GM19035 (cell line): ENCODE data around the gene KBTBD4.

ENCODE experiments used
- ATAC-seq: cut with Tn5 transposase; IDR thresholded peaks from one replicate; pipeline ENCODE4 v1.9.1; 2021; ENCODE audit not compliant: unreplicated experiment

KBTBD4 gene

DNA sequence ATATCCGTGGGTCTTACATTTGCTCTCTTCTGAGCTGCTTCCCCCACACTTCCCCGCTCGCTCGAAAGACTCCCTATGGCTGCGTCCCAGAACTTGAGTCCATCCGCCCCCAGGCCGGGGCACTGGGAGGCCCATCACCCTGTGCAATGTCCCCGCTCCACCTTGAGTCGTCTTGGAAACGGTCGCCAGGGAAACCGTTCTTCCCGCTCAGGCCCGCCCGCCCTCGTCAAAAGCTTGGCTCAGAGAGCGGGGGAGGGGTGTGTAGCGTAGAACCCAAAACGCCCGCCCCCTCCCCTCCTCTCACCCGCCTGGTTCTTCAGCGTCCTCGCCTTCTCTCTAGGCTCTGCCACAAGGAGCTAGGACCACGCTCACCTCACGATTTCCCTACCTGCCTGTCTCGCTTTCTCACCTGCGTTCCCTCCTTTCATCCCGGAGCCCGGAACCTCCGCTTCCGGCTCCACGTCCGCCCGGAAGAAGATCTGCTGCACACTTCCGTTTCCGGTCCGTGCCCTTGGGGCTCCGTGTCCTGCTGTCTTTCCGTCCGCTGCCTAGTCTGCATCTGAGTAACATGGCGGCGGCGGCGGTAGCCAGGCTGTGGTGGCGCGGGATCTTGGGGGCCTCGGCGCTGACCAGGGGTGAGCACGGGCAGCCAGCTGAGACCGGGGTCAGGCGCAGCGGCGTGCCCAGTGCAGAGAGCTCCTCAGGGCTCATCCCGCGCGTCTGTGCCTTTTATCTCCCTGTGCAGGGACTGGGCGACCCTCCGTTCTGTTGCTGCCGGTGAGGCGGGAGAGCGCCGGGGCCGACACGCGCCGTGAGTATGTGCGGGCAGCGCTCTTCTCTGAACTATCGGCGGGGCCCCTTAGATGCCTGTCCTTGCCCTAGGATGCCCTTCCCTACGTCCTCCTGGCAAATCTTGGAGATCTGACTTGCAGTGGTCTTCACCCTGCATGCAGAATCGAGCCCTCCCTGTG, at the start of gene KBTBD4, which contains the start of gene NDUFS3:
Gene KBTBD4 (minus strand): TSS at position 447 of the 971 bp plus-strand sequence. CDS start 19 bp downstream, at position 428.
Gene NDUFS3 (plus strand): TSS at position 551 of the 971 bp plus-strand sequence. CDS start 18 bp downstream, at position 569.
- ATAC-seq: peak; percentile 95

GRCh38 chr11:47628026-47628425, 49.3 kb upstream of the KBTBD4 start:
- ATAC-seq: no peak

DNA sequence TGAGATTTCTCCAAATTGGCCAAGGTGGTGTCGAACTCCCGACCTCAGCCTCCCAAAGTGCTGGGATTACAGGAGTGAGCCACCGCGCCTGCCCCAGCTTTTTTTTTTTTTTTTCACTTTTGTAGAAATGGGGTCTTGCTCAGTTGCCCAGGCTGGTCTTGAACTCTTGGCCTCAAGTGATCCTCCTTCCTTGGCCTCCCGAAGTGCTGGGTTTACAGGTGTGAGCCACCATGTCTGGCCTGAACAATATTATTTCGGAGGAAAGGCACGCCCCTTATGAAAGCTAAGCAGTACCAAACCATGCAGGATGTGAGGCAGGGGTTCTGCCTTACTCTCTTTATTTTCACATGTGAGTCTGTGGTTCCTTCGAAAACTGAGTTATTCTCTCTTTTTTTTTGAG, 47.5 kb upstream of the KBTBD4 start:
- no peak for ATAC-seq

DNA sequence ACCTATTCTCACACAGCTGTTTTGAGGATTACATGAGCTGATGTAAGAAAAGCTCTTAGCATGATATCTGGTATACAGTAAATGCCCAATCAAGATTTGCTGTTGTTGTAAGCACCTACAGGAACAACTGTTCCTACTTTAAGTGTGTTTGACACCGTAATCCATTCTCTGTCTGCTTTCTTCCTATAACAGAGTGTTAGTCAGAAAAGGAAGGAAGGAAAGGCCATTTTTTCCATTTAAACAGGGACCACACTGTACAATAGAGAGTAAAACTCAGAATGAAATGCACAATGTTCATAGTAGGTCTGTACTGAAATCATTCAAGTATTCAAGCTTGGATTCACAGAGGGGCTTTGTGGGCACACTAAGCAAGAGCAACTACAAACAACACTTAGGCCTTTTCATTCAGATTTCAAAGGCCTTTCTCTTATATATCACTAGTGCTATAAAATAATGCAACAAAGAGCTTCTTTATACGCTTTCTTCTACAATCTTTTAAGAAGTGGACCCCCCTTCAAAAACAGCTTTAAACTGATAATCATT, 42.1 kb upstream of the KBTBD4 start:
- no peak for ATAC-seq

DNA sequence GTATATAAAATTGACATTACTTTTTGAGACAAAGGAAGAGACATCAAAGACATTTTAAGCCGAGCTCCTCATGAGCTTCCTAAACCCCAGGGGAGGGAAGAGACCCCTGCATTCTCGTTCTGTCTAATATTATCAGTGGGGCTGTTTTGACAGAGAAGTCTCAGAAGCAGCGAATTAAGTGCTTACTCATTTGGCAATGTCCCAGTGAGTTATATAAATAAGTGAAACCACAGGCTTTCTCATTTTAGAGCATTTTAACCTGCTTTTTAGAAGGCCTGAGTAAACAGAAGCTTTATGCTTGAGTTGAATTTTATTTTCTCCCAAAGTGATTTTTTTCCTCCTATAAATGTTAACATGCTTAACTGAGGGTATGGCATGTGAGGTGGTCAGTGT, 38.6 kb upstream of the KBTBD4 start:
- no peak for ATAC-seq

- ATAC-seq: no peak
These were observed 38.1 kb upstream of the KBTBD4 start for GRCh38 chr11:47616726-47617416.

GRCh38 chr11:47615249-47615648, 36.5 kb upstream of the KBTBD4 start:
- ATAC-seq: no peak

DNA sequence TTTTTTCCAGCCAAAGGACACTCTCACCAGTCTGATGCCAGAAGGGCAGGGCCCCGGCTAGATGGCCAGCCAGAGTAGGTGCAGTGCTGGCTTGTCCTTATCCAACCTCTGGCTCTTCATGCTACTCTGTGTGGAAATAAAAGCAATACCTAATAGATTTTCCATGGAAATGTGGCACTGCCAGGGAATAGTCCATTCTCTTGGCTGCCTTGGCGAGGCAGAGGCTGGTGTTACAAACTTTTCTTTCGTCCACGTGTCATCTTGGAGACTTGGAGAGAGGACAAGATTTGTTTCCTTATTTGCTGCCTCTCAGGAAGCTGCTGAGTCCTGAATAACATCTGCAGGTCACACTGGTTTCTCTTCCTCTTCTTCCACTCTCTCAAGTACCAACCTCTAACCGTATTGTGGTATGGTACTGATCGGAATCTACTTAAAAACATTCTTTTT, 32.6 kb upstream of the KBTBD4 start:
- ATAC-seq: no peak

GRCh38 chr11:47609675-47610074, 30.9 kb upstream of the KBTBD4 start:
- ATAC-seq: no peak

- no peak for ATAC-seq
These were observed 28.6 kb upstream of the KBTBD4 start for GRCh38 chr11:47607380-47607779.

DNA sequence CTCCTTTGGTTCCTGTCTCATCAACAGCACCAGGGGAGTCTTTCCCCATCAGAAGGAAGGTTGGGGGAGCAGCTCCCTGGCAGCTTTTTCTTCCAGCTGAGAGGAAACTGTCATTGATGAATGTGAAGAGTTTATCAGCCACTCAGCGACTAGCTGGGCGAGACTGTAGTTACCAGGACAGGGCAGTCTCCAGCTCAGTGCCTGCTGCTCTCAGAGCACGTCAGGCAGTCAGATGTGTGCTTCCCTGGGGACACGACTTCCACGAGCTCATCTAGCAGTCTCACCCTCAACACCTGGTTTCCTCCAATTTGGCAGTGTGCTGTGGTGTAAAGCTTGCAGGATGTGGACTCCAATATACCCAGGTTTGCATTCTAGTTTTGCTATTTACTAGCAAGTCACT, 28.0 kb upstream of the KBTBD4 start:
- ATAC-seq: no peak

DNA sequence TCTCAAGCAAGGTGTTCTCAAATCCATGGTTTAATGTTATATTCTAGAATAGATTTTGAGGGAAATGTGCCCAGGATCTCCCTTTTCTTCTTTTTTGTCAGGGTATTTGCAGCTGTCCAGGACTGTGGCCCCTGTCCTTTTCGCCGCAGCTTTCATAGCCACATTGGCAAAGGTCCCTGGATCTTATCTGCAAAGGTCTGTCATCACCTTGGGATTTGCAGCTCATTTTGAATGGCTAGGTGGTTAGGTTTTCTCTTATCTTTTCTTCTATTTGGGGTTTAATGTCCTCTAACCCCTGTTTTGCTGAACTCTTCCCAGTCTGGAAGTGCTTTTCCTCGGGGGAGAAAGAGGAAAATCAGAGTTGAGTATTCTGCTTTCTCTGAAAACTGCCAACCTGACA, 27.2 kb upstream of the KBTBD4 start:
- ATAC-seq: no peak

- no peak for ATAC-seq
These were observed 24.5 kb upstream of the KBTBD4 start for GRCh38 chr11:47603295-47603694.

- ATAC-seq: no peak
These were observed 21.1 kb upstream of the KBTBD4 start for GRCh38 chr11:47599902-47600301.

DNA sequence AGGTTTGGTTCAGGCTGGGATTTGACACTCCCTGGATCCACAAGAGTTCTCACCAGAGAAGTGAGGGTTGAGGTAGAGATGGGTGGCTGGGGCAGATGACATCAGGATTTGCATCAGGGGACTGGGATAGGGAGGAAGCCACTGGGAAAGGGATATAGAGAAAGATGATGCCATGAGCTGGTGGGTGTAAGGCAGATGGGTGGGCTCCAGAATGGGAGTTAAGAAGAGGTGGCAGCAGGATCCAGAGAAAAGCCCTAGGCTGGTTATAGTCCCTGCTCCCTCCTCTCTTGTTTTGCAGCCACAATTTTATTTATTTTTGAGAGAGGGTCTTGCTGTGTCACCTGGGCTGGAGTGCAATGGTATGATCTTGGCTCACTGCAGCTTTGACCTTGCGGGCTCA, 17.2 kb upstream of the KBTBD4 start:
- no peak for ATAC-seq

DNA sequence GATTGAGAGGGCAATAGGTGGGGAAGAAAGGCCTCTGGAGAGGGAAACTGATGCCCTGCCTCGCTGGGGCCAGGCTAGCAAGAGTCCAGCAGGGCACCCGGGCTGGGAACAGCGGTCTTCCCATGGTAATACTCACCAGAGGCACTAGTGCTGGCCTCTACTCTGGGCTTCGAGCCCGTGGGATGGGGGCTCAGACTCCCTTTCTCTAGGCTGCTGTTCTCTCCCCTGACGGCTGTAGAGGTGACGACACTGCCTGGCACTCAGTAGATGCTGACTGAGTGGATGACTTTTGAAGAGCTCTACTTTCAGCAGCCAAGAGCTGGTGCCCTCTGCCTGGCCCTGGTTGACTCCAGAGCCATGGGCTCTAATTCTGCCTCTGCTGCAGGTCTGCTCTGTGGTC, 16.3 kb upstream of the KBTBD4 start:
- ATAC-seq: no peak

DNA sequence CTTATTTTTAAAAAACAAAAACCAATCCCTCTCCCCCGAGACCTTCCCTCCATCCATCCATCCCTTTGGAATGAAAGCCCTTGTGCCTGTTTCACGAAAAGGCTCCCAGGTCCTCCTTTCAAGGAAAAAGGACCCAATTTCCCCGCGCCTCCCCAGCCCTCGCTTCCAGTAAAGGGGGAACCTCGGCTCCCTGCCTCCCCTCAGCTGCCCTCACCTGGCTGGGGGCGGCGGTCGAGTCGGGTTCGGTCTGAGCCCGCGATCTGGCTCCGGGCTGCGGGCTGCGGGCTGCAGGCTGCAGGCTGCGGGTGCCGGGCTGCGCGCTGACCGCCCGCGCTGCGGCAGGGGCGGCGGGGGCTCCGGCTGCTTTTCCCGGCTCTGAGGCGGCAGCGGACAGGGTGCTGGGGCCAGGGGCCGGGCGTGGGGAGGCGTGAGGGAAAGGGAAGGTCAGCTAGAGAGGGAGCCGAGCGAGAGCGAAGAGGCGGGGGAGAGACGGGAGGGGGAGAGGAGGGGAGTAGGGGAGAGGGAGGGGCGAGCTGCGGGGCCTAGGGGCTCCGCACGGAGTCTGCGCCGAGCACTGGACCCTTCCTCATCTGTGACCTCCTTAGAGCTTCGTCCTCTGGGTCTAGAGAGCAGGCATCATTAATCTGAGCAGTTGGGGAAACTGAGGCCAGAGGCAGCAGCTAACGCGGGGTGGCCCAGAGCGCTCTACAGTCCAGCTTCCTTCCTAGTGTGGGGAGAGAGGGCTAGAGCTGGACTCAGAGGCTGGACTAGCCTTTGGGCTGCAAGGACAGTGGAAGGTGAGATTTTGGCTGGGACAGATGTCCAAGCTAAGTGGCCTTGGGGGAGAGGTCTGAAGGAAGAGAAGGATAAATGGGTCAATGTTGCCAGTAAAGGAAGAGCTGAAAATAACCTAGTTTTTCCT, 15.4 kb upstream of the KBTBD4 start, which contains the start of gene C1QTNF4:
Gene C1QTNF4 (minus strand): TSS at position 478 of the 922 bp plus-strand sequence. CDS start 3,601 bp downstream, outside the sequence.
- no peak for ATAC-seq

DNA sequence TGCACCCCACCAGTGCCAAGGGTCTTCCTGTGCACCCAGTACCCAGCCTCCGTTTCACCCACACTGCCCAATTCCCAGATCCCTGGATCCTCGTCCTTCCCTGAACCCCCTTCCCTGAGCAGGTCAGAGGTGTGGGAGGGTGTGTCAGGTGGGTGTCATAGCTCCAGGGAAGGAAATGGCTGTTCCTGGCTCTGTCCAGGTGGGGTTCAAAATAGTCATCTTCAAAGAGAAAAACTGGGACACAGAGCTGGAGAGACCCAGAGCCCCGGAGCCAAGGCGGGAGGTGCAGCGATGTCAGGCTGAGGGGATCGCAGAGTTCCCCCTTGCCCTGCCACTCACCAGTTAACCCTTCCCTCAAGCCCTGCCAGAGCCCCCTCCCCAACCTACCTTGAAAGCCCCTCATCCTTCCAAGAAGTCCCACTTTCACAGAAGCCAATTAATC, 14.7 kb upstream of the KBTBD4 start:
- no peak for ATAC-seq

DNA sequence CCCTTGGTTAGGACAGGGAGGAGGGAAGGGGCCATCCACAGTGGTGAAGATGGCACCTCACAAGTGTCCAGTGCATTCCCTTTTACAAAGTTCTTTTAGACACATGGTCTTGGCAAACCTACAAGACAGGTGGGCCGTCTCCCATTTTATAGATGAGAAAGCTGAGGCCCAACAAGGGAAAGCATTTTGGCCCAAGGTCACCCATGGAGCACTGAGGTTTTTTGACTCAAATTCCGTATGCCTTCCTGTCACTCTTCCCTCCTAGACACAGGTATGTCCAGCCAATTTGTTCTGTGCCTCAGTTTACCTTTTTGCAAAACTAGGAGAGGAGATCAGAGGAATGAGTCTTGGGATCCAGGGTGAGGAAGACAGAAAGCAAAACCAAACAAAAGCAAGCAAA, 14.2 kb upstream of the KBTBD4 start:
- ATAC-seq: no peak

GRCh38 chr11:47592251-47592650, 13.5 kb upstream of the KBTBD4 start:
- no peak for ATAC-seq
